Neural cell (in vitro differentiated cells): Measurements from ENCODE around the gene WDR1. TPM values are rescaled to one million over a fixed set of nuclear protein-coding genes. Genes with fewer than 3 reads are reported as not detected.

Experiments
- H2AFZ ChIP-seq: fragments of 200-600, 300-800 bp; sonication (generic), shearing (Covaris generic); 2 replicates; pipeline ENCODE4 v1.6.0; 2014; ENCODE audit warnings: low read depth, mild to moderate bottlenecking, antibody characterized with exemption, low read length, moderate library complexity
- H3F3A ChIP-seq: fragments of 200-600 bp; shearing (Covaris generic); 2 replicates; pipeline ENCODE4 v1.6.1; 2016; ENCODE audit warnings: mild to moderate bottlenecking, moderate library complexity, mixed read lengths, antibody characterized with exemption, low read length; ENCODE audit not compliant: insufficient read depth, poor library complexity, severe bottlenecking
- H3K27ac ChIP-seq: fragments of 200-600, 300-800 bp; sonication (generic), shearing (Covaris generic); 2 replicates; pipeline ENCODE4 v1.5.1; 2014; ENCODE audit warnings: mild to moderate bottlenecking, low read length, moderate library complexity
- H3K27me3 ChIP-seq: fragments of 300-800, 200-600 bp; sonication (generic), shearing (Covaris generic); 2 replicates; pipeline ENCODE4 v1.6.0; 2014; ENCODE audit warnings: mild to moderate bottlenecking, low read depth, low read length, moderate library complexity; ENCODE audit not compliant: insufficient read depth
- H3K36me3 ChIP-seq: fragments of 300-800, 200-600 bp; sonication (generic), shearing (Covaris generic); 2 replicates; pipeline ENCODE4 v1.5.1; 2014; ENCODE audit warnings: mild to moderate bottlenecking, antibody characterized with exemption, low read length, moderate library complexity; ENCODE audit not compliant: insufficient read depth
- H3K4me2 ChIP-seq: fragments of 300-800, 200-600 bp; sonication (generic), shearing (Covaris generic); 2 replicates; pipeline ENCODE4 v1.6.0; 2014; ENCODE audit warnings: mild to moderate bottlenecking, low read length
- H3K4me3 ChIP-seq: fragments of 300-800, 200-600 bp; sonication (generic), shearing (Covaris generic); 2 replicates; pipeline ENCODE4 v1.5.1; 2014; ENCODE audit warnings: mild to moderate bottlenecking, low read length, moderate library complexity
- H3K79me2 ChIP-seq: fragments of 200-600 bp; shearing (Covaris generic); replicated peaks from 2 replicates; pipeline ENCODE4 v1.6.0; 2014; ENCODE audit warnings: mild to moderate bottlenecking, low read length, moderate library complexity; ENCODE audit not compliant: insufficient read depth
- H3K9ac ChIP-seq: fragments of 300-800, 200-600 bp; sonication (generic), shearing (Covaris generic); 2 replicates; pipeline ENCODE4 v1.6.1; 2016; ENCODE audit warnings: mild to moderate bottlenecking, low read length, mixed read lengths
- H3K9me2 ChIP-seq: fragments of 200-600 bp; shearing (Covaris generic); 2 replicates; pipeline ENCODE4 v1.6.1; 2016; ENCODE audit warnings: mild to moderate bottlenecking, low read length, mixed read lengths; ENCODE audit not compliant: insufficient read depth
- H3K9me3 ChIP-seq: fragments of 200-600, 300-800 bp; sonication (generic), shearing (Covaris generic); 2 replicates; pipeline ENCODE4 v1.6.1; 2016; ENCODE audit warnings: mild to moderate bottlenecking, mixed run types, low read length, moderate library complexity, mixed read lengths
- H4K20me1 ChIP-seq: fragments of 200-600 bp; shearing (Covaris generic); 2 replicates; pipeline ENCODE4 v1.6.1; 2016; ENCODE audit warnings: mild to moderate bottlenecking, mixed run types; ENCODE audit not compliant: insufficient read depth
- EP300 ChIP-seq: fragments of 450-650 bp; conservative IDR thresholded peaks from 2 replicates; pipeline ENCODE4 v1.6.1; 2014; ENCODE audit warnings: antibody characterized with exemption, mild to moderate bottlenecking, moderate library complexity; ENCODE audit not compliant: poor library complexity, severe bottlenecking
- EZH2 ChIP-seq: fragments of 200-600, 300-800 bp; shearing (Covaris generic), sonication (generic); IDR thresholded peaks from 2 replicates; pipeline ENCODE4 v1.6.1; 2014; ENCODE audit warnings: antibody characterized with exemption, low read length, borderline replicate concordance, mild to moderate bottlenecking; ENCODE audit not compliant: insufficient read depth, poor library complexity, severe bottlenecking
- MXI1 ChIP-seq: fragments of 450-650 bp; conservative IDR thresholded peaks from 2 replicates; pipeline ENCODE4 v1.6.1; 2014; ENCODE audit warnings: antibody characterized with exemption, mild to moderate bottlenecking; ENCODE audit not compliant: poor library complexity, severe bottlenecking
- POLR2AphosphoS5 ChIP-seq: IDR thresholded peaks from 2 replicates; pipeline ENCODE4 v1.6.1; 2012
- RAD21 ChIP-seq: fragments of 450-650 bp; conservative IDR thresholded peaks from 2 replicates; pipeline ENCODE4 v1.6.1; 2014; ENCODE audit warnings: antibody characterized with exemption, mild to moderate bottlenecking, moderate library complexity
- SMC3 ChIP-seq: fragments of 450-650 bp; conservative IDR thresholded peaks from 2 replicates; pipeline ENCODE4 v1.6.1; 2014; ENCODE audit warnings: antibody characterized with exemption, mild to moderate bottlenecking, moderate library complexity; ENCODE audit not compliant: poor library complexity
- TAF1 ChIP-seq: IDR thresholded peaks from 2 replicates; pipeline ENCODE4 v1.6.1; 2012; ENCODE audit warnings: low read depth
- polyA plus RNA-seq: library from polyadenylated mRNA; depleted of rRNA; stranded (reverse); fragments of >200 nt; gene quantifications from 2 replicates; pipeline ENCODE4 v1.2.3, GENCODE V29; 2014
- TF ChIP-seq, protein P1 (sequence below): IDR thresholded peaks from 2 replicates; pipeline ENCODE4 v1.6.1; 2012; ENCODE audit warnings: borderline replicate concordance
- TF ChIP-seq, protein P2 (sequence below): fragments of 450-650 bp; IDR thresholded peaks from 2 replicates; pipeline ENCODE4 v1.5.1; 2014; ENCODE audit warnings: antibody characterized with exemption, mild to moderate bottlenecking, moderate library complexity; ENCODE audit not compliant: poor library complexity, severe bottlenecking

The WDR1 gene
- polyA plus RNA-seq, 1 donor from 2014 or later = 106 TPM

DNA sequence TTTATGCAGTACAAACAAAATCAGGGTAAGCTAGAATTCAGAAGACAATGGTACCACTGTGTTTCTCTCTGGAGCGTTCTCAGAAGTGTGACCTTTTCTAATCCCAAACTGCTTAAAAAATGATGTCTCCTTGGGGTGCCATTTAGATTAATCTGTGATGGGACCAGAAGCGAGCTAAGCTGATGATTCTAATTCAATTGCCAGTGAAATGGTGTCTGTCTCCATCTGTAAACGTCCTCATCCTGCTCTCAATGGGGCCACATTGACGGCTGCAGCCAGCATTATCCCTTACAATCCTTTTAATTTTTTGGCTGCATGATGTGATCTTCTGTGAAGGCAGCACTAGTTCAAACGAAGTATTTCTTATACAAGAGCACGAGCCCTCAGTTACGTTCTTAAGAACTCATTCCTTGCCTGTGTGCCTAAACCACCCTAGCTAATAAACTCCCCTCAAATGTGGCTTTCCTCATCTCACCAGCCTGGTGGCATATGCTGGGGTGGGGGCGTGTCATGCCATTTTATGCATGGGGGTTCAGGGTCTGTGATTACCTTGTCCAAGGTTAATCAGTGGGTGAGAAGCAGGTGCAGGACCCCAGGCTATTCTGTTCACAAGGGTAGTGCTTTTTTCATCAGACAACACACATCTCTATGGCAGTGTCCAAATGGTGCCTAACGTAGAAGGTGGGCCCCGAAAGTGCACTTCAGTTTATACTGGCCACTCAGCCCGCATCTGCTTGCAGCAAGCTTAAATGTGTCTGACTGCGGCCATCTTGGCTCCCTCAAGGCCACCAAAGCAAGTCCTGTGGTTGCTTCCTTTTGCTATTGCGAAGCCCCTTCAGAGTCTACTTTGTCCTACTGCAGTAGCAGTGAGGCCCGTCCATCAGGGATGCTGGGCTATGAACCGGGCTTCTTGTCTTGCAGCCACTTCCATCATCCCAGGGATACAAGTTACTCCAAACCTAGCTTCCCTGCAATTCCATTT is 49.6 kb downstream of the WDR1 start:
- Histone ChIP-seq H2AFZ (no peak overlapping the region), H3K9me2 (no peaks in the 10 kb centered on the region), H3K9ac (no peak overlapping the region), H3K4me2 (no peak overlapping the region), H4K20me1 (no peaks in the 10 kb centered on the region), H3F3A (no peaks in the 10 kb centered on the region), H3K36me3 (no peaks in the 10 kb centered on the region), H3K27me3 (no peaks in the 10 kb centered on the region), H3K4me3 (no peak overlapping the region), H3K9me3 (no peaks in the 10 kb centered on the region), H3K79me2 (no peaks in the 10 kb centered on the region), H3K27ac (no peak overlapping the region)
- no peak for TF ChIP-seq MXI1
- TF ChIP-seq, protein P1, sequence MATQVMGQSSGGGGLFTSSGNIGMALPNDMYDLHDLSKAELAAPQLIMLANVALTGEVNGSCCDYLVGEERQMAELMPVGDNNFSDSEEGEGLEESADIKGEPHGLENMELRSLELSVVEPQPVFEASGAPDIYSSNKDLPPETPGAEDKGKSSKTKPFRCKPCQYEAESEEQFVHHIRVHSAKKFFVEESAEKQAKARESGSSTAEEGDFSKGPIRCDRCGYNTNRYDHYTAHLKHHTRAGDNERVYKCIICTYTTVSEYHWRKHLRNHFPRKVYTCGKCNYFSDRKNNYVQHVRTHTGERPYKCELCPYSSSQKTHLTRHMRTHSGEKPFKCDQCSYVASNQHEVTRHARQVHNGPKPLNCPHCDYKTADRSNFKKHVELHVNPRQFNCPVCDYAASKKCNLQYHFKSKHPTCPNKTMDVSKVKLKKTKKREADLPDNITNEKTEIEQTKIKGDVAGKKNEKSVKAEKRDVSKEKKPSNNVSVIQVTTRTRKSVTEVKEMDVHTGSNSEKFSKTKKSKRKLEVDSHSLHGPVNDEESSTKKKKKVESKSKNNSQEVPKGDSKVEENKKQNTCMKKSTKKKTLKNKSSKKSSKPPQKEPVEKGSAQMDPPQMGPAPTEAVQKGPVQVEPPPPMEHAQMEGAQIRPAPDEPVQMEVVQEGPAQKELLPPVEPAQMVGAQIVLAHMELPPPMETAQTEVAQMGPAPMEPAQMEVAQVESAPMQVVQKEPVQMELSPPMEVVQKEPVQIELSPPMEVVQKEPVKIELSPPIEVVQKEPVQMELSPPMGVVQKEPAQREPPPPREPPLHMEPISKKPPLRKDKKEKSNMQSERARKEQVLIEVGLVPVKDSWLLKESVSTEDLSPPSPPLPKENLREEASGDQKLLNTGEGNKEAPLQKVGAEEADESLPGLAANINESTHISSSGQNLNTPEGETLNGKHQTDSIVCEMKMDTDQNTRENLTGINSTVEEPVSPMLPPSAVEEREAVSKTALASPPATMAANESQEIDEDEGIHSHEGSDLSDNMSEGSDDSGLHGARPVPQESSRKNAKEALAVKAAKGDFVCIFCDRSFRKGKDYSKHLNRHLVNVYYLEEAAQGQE = no peak
- TF ChIP-seq EP300 = no peak
- TF ChIP-seq POLR2AphosphoS5 = no peak
- no peak for TF ChIP-seq RAD21
- no peak for TF ChIP-seq SMC3
- TF ChIP-seq TAF1 = no peak
- no peak for TF ChIP-seq EZH2
- TF ChIP-seq, protein P2, sequence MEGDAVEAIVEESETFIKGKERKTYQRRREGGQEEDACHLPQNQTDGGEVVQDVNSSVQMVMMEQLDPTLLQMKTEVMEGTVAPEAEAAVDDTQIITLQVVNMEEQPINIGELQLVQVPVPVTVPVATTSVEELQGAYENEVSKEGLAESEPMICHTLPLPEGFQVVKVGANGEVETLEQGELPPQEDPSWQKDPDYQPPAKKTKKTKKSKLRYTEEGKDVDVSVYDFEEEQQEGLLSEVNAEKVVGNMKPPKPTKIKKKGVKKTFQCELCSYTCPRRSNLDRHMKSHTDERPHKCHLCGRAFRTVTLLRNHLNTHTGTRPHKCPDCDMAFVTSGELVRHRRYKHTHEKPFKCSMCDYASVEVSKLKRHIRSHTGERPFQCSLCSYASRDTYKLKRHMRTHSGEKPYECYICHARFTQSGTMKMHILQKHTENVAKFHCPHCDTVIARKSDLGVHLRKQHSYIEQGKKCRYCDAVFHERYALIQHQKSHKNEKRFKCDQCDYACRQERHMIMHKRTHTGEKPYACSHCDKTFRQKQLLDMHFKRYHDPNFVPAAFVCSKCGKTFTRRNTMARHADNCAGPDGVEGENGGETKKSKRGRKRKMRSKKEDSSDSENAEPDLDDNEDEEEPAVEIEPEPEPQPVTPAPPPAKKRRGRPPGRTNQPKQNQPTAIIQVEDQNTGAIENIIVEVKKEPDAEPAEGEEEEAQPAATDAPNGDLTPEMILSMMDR = no peak

DNA sequence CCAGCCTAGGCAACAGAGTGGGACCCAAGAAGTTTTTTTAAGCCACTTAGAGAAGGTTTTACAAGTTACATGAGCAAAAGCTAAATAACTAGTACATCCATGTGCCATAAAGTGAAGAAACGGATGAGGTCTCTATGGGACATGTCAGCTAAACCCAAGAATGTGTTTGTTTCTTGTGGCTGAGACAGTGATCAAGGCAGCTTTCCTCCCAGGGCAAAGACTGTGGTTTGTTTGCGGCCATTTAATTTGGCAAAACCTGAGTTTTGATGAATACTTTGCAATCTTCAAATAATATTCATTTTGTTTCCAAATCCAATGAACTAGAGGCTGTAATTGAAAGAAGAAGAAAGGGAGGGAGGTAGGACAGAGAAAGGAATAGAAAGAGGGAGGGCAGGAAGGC is 50.4 kb downstream of the WDR1 start:
- Histone ChIP-seq H3K36me3 (no peaks in the 10 kb centered on the region), H3K4me2 (no peak overlapping the region), H2AFZ (no peak overlapping the region), H3K27ac (no peak overlapping the region), H3K9me3 (no peaks in the 10 kb centered on the region), H3F3A (no peaks in the 10 kb centered on the region), H3K4me3 (no peak overlapping the region), H3K9me2 (no peaks in the 10 kb centered on the region), H3K27me3 (no peaks in the 10 kb centered on the region), H3K9ac (no peak overlapping the region), H4K20me1 (no peaks in the 10 kb centered on the region), H3K79me2 (no peaks in the 10 kb centered on the region)
- TF ChIP-seq EZH2 (no peak), MXI1 (no peak), EP300 (no peak), SMC3 (no peak), TAF1 (no peak), POLR2AphosphoS5 (no peak), RAD21 (no peak)
- TF ChIP-seq, protein P2 = no peak
- TF ChIP-seq, protein P1 = no peak
